Adipocyte (in vitro differentiated cells): Measurements from ENCODE around the gene ATXN1.
A peak's percentile ranks its signal among the peaks of the same experiment; 100 is the strongest.

Source experiments
- DNase-seq: peaks from one replicate; pipeline ENCODE4 v3.0.0-alpha.2; 2015; ENCODE audit warnings: low read depth
- H3K27me3 ChIP-seq: replicated peaks from 2 replicates; pipeline ENCODE4 v1.7.0; 2013; ENCODE audit warnings: mild to moderate bottlenecking, low read length, moderate library complexity; ENCODE audit not compliant: control insufficient read depth, insufficient read depth
- H3K36me3 ChIP-seq: 2 replicates; pipeline ENCODE4 v1.7.0; 2013; ENCODE audit warnings: low read length, mild to moderate bottlenecking, moderate library complexity; ENCODE audit not compliant: control insufficient read depth, insufficient read depth, severe bottlenecking
- H3K4me1 ChIP-seq: 2 replicates; pipeline ENCODE4 v1.7.0; 2013; ENCODE audit warnings: mild to moderate bottlenecking, low read length, moderate library complexity; ENCODE audit not compliant: control insufficient read depth, insufficient read depth
- H3K4me3 ChIP-seq: 2 replicates; pipeline ENCODE4 v1.7.0; 2013; ENCODE audit warnings: mild to moderate bottlenecking, low read length, moderate library complexity
- H3K9ac ChIP-seq: 2 replicates; pipeline ENCODE4 v1.7.0; 2013; ENCODE audit warnings: mild to moderate bottlenecking, low read length, moderate library complexity
- H3K9me3 ChIP-seq: 2 replicates; pipeline ENCODE4 v1.7.0; 2013; ENCODE audit warnings: mild to moderate bottlenecking, low read length, moderate library complexity; ENCODE audit not compliant: control insufficient read depth

ATXN1 gene

GRCh38 chr6:16767765-16768476, 6.7 kb upstream of the ATXN1 start:
- no peaks in the 10 kb centered on the region for H3K27me3 ChIP-seq
- DNase-seq: peak; percentile 43
- H3K4me3 ChIP-seq: no peak overlapping the region
- no peak overlapping the region for H3K9ac ChIP-seq
- H3K9me3 ChIP-seq: no peaks in the 10 kb centered on the region
- H3K36me3 ChIP-seq: no peaks in the 10 kb centered on the region
- peaks cover 60% of the 10 kb centered on the region for H3K4me1 ChIP-seq

GRCh38 chr6:16766836-16767745, 5.8 kb upstream of the ATXN1 start:
- DNase-seq: peak; percentile 27
- Histone ChIP-seq H3K27me3 (no peaks in the 10 kb centered on the region), H3K9me3 (no peaks in the 10 kb centered on the region), H3K9ac (no peak overlapping the region), H3K36me3 (no peaks in the 10 kb centered on the region), H3K4me3 (no peak overlapping the region), H3K4me1 (peaks cover 64% of the 10 kb centered on the region)

- no peaks in the 10 kb centered on the region for H3K9me3 ChIP-seq
- H3K27me3 ChIP-seq: no peaks in the 10 kb centered on the region
- no peak overlapping the region for H3K9ac ChIP-seq
- peaks cover 64% of the 10 kb centered on the region for H3K4me1 ChIP-seq
- DNase-seq: peak; percentile 94
- no peaks in the 10 kb centered on the region for H3K36me3 ChIP-seq
- H3K4me3 ChIP-seq: no peak overlapping the region
Observed at GRCh38 chr6:16766043-16766536, 4.8 kb upstream of the ATXN1 start.

- Histone ChIP-seq H3K27me3 (no peaks in the 10 kb centered on the region), H3K4me1 (peaks cover 58% of the 10 kb centered on the region), H3K9ac (no peak overlapping the region), H3K36me3 (no peaks in the 10 kb centered on the region), H3K9me3 (no peaks in the 10 kb centered on the region), H3K4me3 (no peak overlapping the region)
- DNase-seq: peak; percentile 21
Observed at GRCh38 chr6:16765235-16765634, 4.0 kb upstream of the ATXN1 start.

GRCh38 chr6:16764188-16764950, 3.1 kb upstream of the ATXN1 start:
- no peak overlapping the region for H3K4me3 ChIP-seq
- H3K4me1 ChIP-seq: peaks cover 49% of the 10 kb centered on the region
- H3K36me3 ChIP-seq: no peaks in the 10 kb centered on the region
- no peak overlapping the region for H3K9ac ChIP-seq
- DNase-seq: peak; percentile 80
- no peaks in the 10 kb centered on the region for H3K9me3 ChIP-seq
- no peaks in the 10 kb centered on the region for H3K27me3 ChIP-seq

- Histone ChIP-seq H3K36me3 (no peaks in the 10 kb centered on the region), H3K9me3 (no peaks in the 10 kb centered on the region), H3K27me3 (no peaks in the 10 kb centered on the region), H3K4me3 (peak overlapping the region; percentile 83), H3K4me1 (peaks cover 48% of the 10 kb centered on the region), H3K9ac (peak overlapping the region; percentile 68)
- peak; percentile 88 for DNase-seq
Observed at GRCh38 chr6:16762550-16763477, 1.6 kb upstream of the ATXN1 start.

GRCh38 chr6:16762268-16762549, 949 bp upstream of the ATXN1 start:
- Histone ChIP-seq H3K9me3 (no peaks in the 10 kb centered on the region), H3K9ac (peak overlapping the region; percentile 68), H3K4me3 (peak overlapping the region; percentile 83), H3K27me3 (no peaks in the 10 kb centered on the region), H3K36me3 (no peaks in the 10 kb centered on the region), H3K4me1 (peaks cover 45% of the 10 kb centered on the region)
- DNase-seq: peak; percentile 59

- peak; percentile 95 for DNase-seq
- H3K4me1 ChIP-seq: peaks cover 45% of the 10 kb centered on the region
- H3K9me3 ChIP-seq: no peaks in the 10 kb centered on the region
- peak overlapping the region; percentile 90 for H3K4me3 ChIP-seq
- peak overlapping the region; percentile 92 for H3K9ac ChIP-seq
- H3K27me3 ChIP-seq: no peaks in the 10 kb centered on the region
- H3K36me3 ChIP-seq: no peaks in the 10 kb centered on the region
Observed at GRCh38 chr6:16761471-16762267, 409 bp upstream of the ATXN1 start.

- Histone ChIP-seq H3K27me3 (no peaks in the 10 kb centered on the region), H3K4me1 (peaks cover 32% of the 10 kb centered on the region), H3K36me3 (no peaks in the 10 kb centered on the region), H3K9ac (peak overlapping the region; percentile 92), H3K9me3 (no peaks in the 10 kb centered on the region), H3K4me3 (peak overlapping the region; percentile 90)
- DNase-seq: peak; percentile 91
Observed at GRCh38 chr6:16759646-16760515, 1.4 kb downstream of the ATXN1 start.
